ENCODE measurements around the gene ATG4A. TPM values are rescaled to one million over a fixed set of nuclear protein-coding genes. Genes with fewer than 3 reads are reported as not detected.

The ATG4A gene
- total and polyA plus RNA-seq, 9 of the 15 experiments (the other 6 are each of a cell fraction or from before 2014, with no cell fraction given), result 7.3 to 24.5 (median 16.6) TPM

- no peak for TF ChIP-seq HEY1 (CRISPR knock-in tag; IDR thresholded peaks at IDR 0.05; ENCODE audit: borderline replicate concordance)
- peak; percentile 87 for TF ChIP-seq MTA2 (IDR thresholded peaks at IDR 0.05; ENCODE audit: low read depth)
- no peak for TF ChIP-seq CBX8 (IDR thresholded peaks at IDR 0.05; ENCODE audit: borderline replicate concordance, extremely low read depth, low read depth, low read length, poor library complexity, severe bottlenecking)
- TF ChIP-seq NELFE (IDR thresholded peaks at IDR 0.05; ENCODE audit: insufficient read depth, insufficient read length), result no peak
- no peak for TF ChIP-seq KLF6 (CRISPR knock-in tag; IDR thresholded peaks at IDR 0.05; ENCODE audit: borderline replicate concordance)
- TF ChIP-seq, protein P1, sequence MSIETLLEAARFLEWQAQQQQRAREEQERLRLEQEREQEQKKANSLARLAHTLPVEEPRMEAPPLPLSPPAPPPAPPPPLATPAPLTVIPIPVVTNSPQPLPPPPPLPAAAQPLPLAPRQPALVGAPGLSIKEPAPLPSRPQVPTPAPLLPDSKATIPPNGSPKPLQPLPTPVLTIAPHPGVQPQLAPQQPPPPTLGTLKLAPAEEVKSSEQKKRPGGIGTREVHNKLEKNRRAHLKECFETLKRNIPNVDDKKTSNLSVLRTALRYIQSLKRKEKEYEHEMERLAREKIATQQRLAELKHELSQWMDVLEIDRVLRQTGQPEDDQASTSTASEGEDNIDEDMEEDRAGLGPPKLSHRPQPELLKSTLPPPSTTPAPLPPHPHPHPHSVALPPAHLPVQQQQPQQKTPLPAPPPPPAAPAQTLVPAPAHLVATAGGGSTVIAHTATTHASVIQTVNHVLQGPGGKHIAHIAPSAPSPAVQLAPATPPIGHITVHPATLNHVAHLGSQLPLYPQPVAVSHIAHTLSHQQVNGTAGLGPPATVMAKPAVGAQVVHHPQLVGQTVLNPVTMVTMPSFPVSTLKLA (conservative IDR thresholded peaks at IDR 0.05), result no peak
- TF ChIP-seq, protein P2, sequence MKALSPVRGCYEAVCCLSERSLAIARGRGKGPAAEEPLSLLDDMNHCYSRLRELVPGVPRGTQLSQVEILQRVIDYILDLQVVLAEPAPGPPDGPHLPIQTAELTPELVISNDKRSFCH (CRISPR knock-in tag; IDR thresholded peaks at IDR 0.05), result no peak
- TF ChIP-seq, protein P2 (tag; IDR thresholded peaks at IDR 0.05), result no peak
- TF ChIP-seq PRMT5 (CRISPR knock-in tag; IDR thresholded peaks at IDR 0.05), result no peak
- TF ChIP-seq SMAD2 (IDR thresholded peaks at IDR 0.05; ENCODE audit: low read depth, low read length), result no peak
- TF ChIP-seq RB1 (IDR thresholded peaks at IDR 0.05; ENCODE audit: low read depth), result no peak
- no peak for TF ChIP-seq FOXP4 (CRISPR knock-in tag; IDR thresholded peaks at IDR 0.05; ENCODE audit: borderline replicate concordance)
- TF ChIP-seq, protein P3, sequence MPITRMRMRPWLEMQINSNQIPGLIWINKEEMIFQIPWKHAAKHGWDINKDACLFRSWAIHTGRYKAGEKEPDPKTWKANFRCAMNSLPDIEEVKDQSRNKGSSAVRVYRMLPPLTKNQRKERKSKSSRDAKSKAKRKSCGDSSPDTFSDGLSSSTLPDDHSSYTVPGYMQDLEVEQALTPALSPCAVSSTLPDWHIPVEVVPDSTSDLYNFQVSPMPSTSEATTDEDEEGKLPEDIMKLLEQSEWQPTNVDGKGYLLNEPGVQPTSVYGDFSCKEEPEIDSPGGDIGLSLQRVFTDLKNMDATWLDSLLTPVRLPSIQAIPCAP (CRISPR knock-in tag; IDR thresholded peaks at IDR 0.05; ENCODE audit: borderline replicate concordance), result no peak
- peak; percentile 73 for TF ChIP-seq FOSL1 (tag; conservative IDR thresholded peaks at IDR 0.05)
- TF ChIP-seq ZFPM2 (CRISPR knock-in tag; IDR thresholded peaks at IDR 0.05), result no peak
- TF ChIP-seq E2F4 (CRISPR knock-in tag; IDR thresholded peaks at IDR 0.05; ENCODE audit: low read depth), result no peak
- TF ChIP-seq MBD2 (IDR thresholded peaks at IDR 0.05; ENCODE audit: borderline replicate concordance, low read depth), result no peak
- TF ChIP-seq MEF2D (tag; conservative IDR thresholded peaks at IDR 0.05; ENCODE audit: low read depth), result no peak
- TF ChIP-seq, protein P4, sequence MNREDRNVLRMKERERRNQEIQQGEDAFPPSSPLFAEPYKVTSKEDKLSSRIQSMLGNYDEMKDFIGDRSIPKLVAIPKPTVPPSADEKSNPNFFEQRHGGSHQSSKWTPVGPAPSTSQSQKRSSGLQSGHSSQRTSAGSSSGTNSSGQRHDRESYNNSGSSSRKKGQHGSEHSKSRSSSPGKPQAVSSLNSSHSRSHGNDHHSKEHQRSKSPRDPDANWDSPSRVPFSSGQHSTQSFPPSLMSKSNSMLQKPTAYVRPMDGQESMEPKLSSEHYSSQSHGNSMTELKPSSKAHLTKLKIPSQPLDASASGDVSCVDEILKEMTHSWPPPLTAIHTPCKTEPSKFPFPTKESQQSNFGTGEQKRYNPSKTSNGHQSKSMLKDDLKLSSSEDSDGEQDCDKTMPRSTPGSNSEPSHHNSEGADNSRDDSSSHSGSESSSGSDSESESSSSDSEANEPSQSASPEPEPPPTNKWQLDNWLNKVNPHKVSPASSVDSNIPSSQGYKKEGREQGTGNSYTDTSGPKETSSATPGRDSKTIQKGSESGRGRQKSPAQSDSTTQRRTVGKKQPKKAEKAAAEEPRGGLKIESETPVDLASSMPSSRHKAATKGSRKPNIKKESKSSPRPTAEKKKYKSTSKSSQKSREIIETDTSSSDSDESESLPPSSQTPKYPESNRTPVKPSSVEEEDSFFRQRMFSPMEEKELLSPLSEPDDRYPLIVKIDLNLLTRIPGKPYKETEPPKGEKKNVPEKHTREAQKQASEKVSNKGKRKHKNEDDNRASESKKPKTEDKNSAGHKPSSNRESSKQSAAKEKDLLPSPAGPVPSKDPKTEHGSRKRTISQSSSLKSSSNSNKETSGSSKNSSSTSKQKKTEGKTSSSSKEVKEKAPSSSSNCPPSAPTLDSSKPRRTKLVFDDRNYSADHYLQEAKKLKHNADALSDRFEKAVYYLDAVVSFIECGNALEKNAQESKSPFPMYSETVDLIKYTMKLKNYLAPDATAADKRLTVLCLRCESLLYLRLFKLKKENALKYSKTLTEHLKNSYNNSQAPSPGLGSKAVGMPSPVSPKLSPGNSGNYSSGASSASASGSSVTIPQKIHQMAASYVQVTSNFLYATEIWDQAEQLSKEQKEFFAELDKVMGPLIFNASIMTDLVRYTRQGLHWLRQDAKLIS (CRISPR knock-in tag; IDR thresholded peaks at IDR 0.05), result no peak
Observed at GRCh38 chrX:108088511-108088910, 3.1 kb upstream of the ATG4A start (continued).

Measured in K562 (cell line).